HEK293 (cell line): ENCODE results near the gene BCOR.

Experiments used
- CTCF ChIA-PET: fragments of 350-600 bp; formaldehyde crosslinking; extraction: SDS; loops from one replicate; lab custom pipeline; 2021; ENCODE audit warnings: antibody characterized with exemption; lab: Yijun Ruan, JAX
- POLR2A ChIA-PET: fragments of 300-600 bp; formaldehyde crosslinking; extraction: SDS; loops from one replicate; lab custom pipeline; 2020; ENCODE audit warnings: antibody characterized with exemption, inconsistent platforms; lab: Yijun Ruan, JAX
- H3K27ac ChIP-seq: fragments of 200-500 bp; sonication (Bioruptor generic); 2 replicates; pipeline ENCODE4 v1.5.1; 2014; ENCODE audit warnings: low read depth, low read length, control low read depth, inconsistent platforms; ENCODE audit errors: extremely low read depth
- H3K36me3 ChIP-seq, 2 experiments: fragments of 200-500 bp in 1 of 2; sonication (Bioruptor generic) in 1 of 2; 1 replicate in 1 of 2; 2 replicates in 1 of 2; pipeline ENCODE4 v1.5.1; 2014 to 2017; ENCODE audit warnings: inconsistent platforms in 2 of 2, low read length in 2 of 2; ENCODE audit not compliant: control insufficient read depth in 2 of 2, insufficient read depth in 1 of 2
- H3K4me1 ChIP-seq: fragments of 200-500 bp; sonication (Bioruptor generic); 2 replicates; pipeline ENCODE4 v1.5.1; 2014; ENCODE audit warnings: mild to moderate bottlenecking, low read length, inconsistent platforms; ENCODE audit not compliant: control insufficient read depth, insufficient read depth
- H3K4me3 ChIP-seq: 2 replicates; pipeline ENCODE4 v1.5.1; 2011; ENCODE audit warnings: low read depth, mild to moderate bottlenecking, control low read depth, low read length, moderate library complexity
- H3K9me3 ChIP-seq: fragments of 200-500 bp; sonication (Bioruptor generic); 2 replicates; pipeline ENCODE4 v1.5.1; 2014; ENCODE audit warnings: low read depth, low read length, inconsistent platforms; ENCODE audit not compliant: control insufficient read depth, insufficient read depth
- BCL11A ChIP-seq: fragments of 450-650 bp; formaldehyde crosslinking; IDR thresholded peaks from 2 replicates; pipeline ENCODE4 v1.5.1; 2016; ENCODE audit warnings: low read depth, missing biosample characterization, missing genetic modification characterization
- ELK4 ChIP-seq: IDR thresholded peaks from 2 replicates; pipeline ENCODE4 v1.6.1; 2011; ENCODE audit warnings: mild to moderate bottlenecking, low read depth, low read length, borderline replicate concordance
- FEZF1 ChIP-seq: fragments of 450-650 bp; formaldehyde crosslinking; IDR thresholded peaks from 2 replicates; pipeline ENCODE4 v1.5.1; 2016; ENCODE audit warnings: missing biosample characterization, missing genetic modification characterization
- KLF10 ChIP-seq: fragments of 450-650 bp; IDR thresholded peaks from 2 replicates; pipeline ENCODE4 v1.5.1; 2018; ENCODE audit warnings: missing biosample characterization, mild to moderate bottlenecking, missing genetic modification characterization
- MEIS1 ChIP-seq: sonication (generic); formaldehyde crosslinking; IDR thresholded peaks from 2 replicates; pipeline ENCODE4 v1.8.1; 2022; ENCODE audit warnings: missing genetic modification reagents, mild to moderate bottlenecking, borderline replicate concordance
- PRDM1 ChIP-seq: fragments of 450-650 bp; formaldehyde crosslinking; IDR thresholded peaks from 2 replicates; pipeline ENCODE4; 2016; ENCODE audit warnings: missing biosample characterization, missing genetic modification characterization
- PRDM4 ChIP-seq: fragments of 450-650 bp; formaldehyde crosslinking; IDR thresholded peaks from 2 replicates; pipeline ENCODE4 v1.5.1; 2017; ENCODE audit warnings: missing biosample characterization, missing genetic modification characterization
- SP2 ChIP-seq: fragments of 450-650 bp; formaldehyde crosslinking; IDR thresholded peaks from 2 replicates; pipeline ENCODE4 v1.5.1; 2016; ENCODE audit warnings: missing biosample characterization, missing genetic modification characterization
- ZBTB20 ChIP-seq: fragments of 450-650 bp; formaldehyde crosslinking; IDR thresholded peaks from 2 replicates; pipeline ENCODE4 v1.5.1; 2016; ENCODE audit warnings: missing biosample characterization, missing genetic modification characterization
- ZEB2 ChIP-seq: fragments of 450-650 bp; formaldehyde crosslinking; IDR thresholded peaks from 2 replicates; pipeline ENCODE4 v1.5.1; 2016; ENCODE audit warnings: missing biosample characterization, missing genetic modification characterization
- ZFP3 ChIP-seq: fragments of 450-650 bp; formaldehyde crosslinking; IDR thresholded peaks from 2 replicates; pipeline ENCODE4 v1.5.1; 2016; ENCODE audit warnings: low read depth, missing biosample characterization, missing genetic modification characterization
- ZIC2 ChIP-seq: fragments of 450-650 bp; formaldehyde crosslinking; IDR thresholded peaks from 2 replicates; pipeline ENCODE4 v1.5.1; 2016; ENCODE audit warnings: missing biosample characterization, missing genetic modification characterization
- ZNF133 ChIP-seq: fragments of 450-650 bp; formaldehyde crosslinking; IDR thresholded peaks from 2 replicates; pipeline ENCODE4 v1.5.1; 2016; ENCODE audit warnings: missing biosample characterization, missing genetic modification characterization
- ZNF169 ChIP-seq: fragments of 450-650 bp; formaldehyde crosslinking; IDR thresholded peaks from 2 replicates; pipeline ENCODE4 v1.5.1; 2016; ENCODE audit warnings: missing biosample characterization, missing genetic modification characterization
- ZNF184 ChIP-seq: fragments of 450-650 bp; IDR thresholded peaks from 2 replicates; pipeline ENCODE4 v1.5.1; 2018; ENCODE audit warnings: missing biosample characterization, mild to moderate bottlenecking, missing genetic modification characterization
- ZNF423 ChIP-seq: fragments of 450-650 bp; formaldehyde crosslinking; IDR thresholded peaks from 2 replicates; pipeline ENCODE4 v1.5.1; 2016; ENCODE audit warnings: missing biosample characterization, missing genetic modification characterization
- ZNF433 ChIP-seq: fragments of 450-650 bp; formaldehyde crosslinking; IDR thresholded peaks from 2 replicates; pipeline ENCODE4 v1.5.1; 2016; ENCODE audit warnings: missing biosample characterization, missing genetic modification characterization, low read depth
- ZNF473 ChIP-seq: fragments of 450-650 bp; formaldehyde crosslinking; IDR thresholded peaks from 2 replicates; pipeline ENCODE4 v1.5.1; 2017; ENCODE audit warnings: missing biosample characterization, missing genetic modification characterization
- ZNF48 ChIP-seq: fragments of 450-650 bp; formaldehyde crosslinking; IDR thresholded peaks from 2 replicates; pipeline ENCODE4 v1.5.1; 2016; ENCODE audit warnings: missing biosample characterization, missing genetic modification characterization
- ZNF501 ChIP-seq: fragments of 450-650 bp; formaldehyde crosslinking; IDR thresholded peaks from 2 replicates; pipeline ENCODE4 v1.5.1; 2016; ENCODE audit warnings: missing biosample characterization, missing genetic modification characterization
- ZNF510 ChIP-seq: fragments of 450-650 bp; formaldehyde crosslinking; IDR thresholded peaks from 2 replicates; pipeline ENCODE4 v1.5.1; 2018; ENCODE audit warnings: mild to moderate bottlenecking, missing genetic modification characterization, missing biosample characterization; ENCODE audit not compliant: insufficient replicate concordance
- ZNF600 ChIP-seq: fragments of 450-650 bp; formaldehyde crosslinking; IDR thresholded peaks from 2 replicates; pipeline ENCODE4 v1.5.1; 2016; ENCODE audit warnings: missing biosample characterization, missing genetic modification characterization
- ZNF660 ChIP-seq: fragments of 450-650 bp; IDR thresholded peaks from 2 replicates; pipeline ENCODE4 v1.5.1; 2018; ENCODE audit warnings: missing biosample characterization, mild to moderate bottlenecking, missing genetic modification characterization
- ZNF747 ChIP-seq: fragments of 450-650 bp; formaldehyde crosslinking; IDR thresholded peaks from 2 replicates; pipeline ENCODE4 v1.5.1; 2016; ENCODE audit warnings: missing biosample characterization, missing genetic modification characterization
- ZNF76 ChIP-seq: fragments of 450-650 bp; formaldehyde crosslinking; IDR thresholded peaks from 2 replicates; pipeline ENCODE4; 2016; ENCODE audit warnings: low read depth, missing biosample characterization, missing genetic modification characterization, borderline replicate concordance
- ZNF830 ChIP-seq: fragments of 450-650 bp; IDR thresholded peaks from 2 replicates; pipeline ENCODE4 v1.5.0; 2018; ENCODE audit warnings: missing biosample characterization, missing genetic modification characterization, low read depth, mild to moderate bottlenecking, moderate library complexity
- TF ChIP-seq, protein P1 (sequence below): fragments of 450-650 bp; formaldehyde crosslinking; IDR thresholded peaks from 2 replicates; pipeline ENCODE4 v1.5.1; 2016; ENCODE audit warnings: missing biosample characterization, missing genetic modification characterization
- TF ChIP-seq, protein P2 (sequence below): fragments of 450-650 bp; formaldehyde crosslinking; IDR thresholded peaks from 2 replicates; pipeline ENCODE4 v1.5.1; 2016; ENCODE audit warnings: missing biosample characterization, missing genetic modification characterization

The BCOR gene

DNA sequence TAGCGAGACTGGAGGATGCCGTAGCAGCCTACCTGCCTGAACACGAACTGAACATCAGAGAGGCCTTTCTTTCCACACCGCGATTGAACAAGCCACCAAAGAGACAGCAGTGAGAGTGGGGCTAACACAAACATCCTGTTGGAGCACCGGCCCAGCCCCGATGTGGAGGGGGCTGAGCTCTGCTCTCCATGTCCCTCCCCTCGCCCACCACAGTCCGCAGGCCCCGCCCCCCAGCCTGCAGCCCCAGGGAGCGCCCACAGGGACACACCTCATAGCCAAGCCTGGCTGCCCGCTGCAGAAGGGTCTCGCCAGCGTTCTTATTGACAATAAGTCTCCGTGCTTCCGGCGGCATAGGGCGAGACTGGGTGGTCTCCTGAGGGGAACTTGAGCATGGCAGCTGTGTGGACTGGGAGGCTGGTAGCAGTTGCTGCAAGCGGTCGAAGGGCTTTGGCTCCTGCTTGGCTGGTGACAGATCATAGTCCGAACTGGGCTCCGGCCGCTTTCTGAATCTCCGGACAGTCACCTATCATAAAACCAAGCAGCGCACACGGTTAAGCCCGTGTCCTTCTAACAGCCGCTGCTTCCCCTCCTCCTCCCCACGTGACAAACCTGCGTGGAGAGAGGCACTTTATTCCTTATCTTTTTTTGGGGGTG lies 35.8 kb downstream of the BCOR start:
- no peaks in the 10 kb centered on the region for H3K9me3 ChIP-seq
- H3K36me3 ChIP-seq: peaks cover 3 to 100% of the 10 kb centered on the region in 2 experiments; a peak in 2 of 3 replicates
- CTCF ChIA-PET: no interaction called here
- TF ChIP-seq MEIS1 (CRISPR knock-in tag) (no peak), PRDM1 (tag by site-specific recombination) (no peak), ZEB2 (tag by site-specific recombination) (no peak), ZBTB20 (tag by site-specific recombination) (no peak), ELK4 (no peak), ZNF600 (tag by site-specific recombination) (no peak), ZIC2 (no peak), ZNF433 (tag by site-specific recombination) (no peak), ZNF133 (tag by site-specific recombination) (no peak), ZNF501 (no peak)
- TF ChIP-seq, protein P1, sequence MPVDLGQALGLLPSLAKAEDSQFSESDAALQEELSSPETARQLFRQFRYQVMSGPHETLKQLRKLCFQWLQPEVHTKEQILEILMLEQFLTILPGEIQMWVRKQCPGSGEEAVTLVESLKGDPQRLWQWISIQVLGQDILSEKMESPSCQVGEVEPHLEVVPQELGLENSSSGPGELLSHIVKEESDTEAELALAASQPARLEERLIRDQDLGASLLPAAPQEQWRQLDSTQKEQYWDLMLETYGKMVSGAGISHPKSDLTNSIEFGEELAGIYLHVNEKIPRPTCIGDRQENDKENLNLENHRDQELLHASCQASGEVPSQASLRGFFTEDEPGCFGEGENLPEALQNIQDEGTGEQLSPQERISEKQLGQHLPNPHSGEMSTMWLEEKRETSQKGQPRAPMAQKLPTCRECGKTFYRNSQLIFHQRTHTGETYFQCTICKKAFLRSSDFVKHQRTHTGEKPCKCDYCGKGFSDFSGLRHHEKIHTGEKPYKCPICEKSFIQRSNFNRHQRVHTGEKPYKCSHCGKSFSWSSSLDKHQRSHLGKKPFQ (tag by site-specific recombination): no peak
- TF ChIP-seq, all 188 proteins: peak for 0
- Histone ChIP-seq H3K4me1 (no peaks in the 10 kb centered on the region), H3K27ac (no peak overlapping the region), H3K4me3 (no peak overlapping the region)
- POLR2A ChIA-PET: no interaction called here

GRCh38 chrX:40061005-40061404 lies 36.8 kb downstream of the BCOR start:
- Histone ChIP-seq H3K9me3 (no peaks in the 10 kb centered on the region), H3K4me3 (no peak overlapping the region), H3K27ac (no peak overlapping the region), H3K4me1 (no peaks in the 10 kb centered on the region), H3K36me3 (peaks cover 9 to 100% of the 10 kb centered on the region in 2 experiments)
- TF ChIP-seq SP2 (tag by site-specific recombination) (no peak), BCL11A (tag by site-specific recombination) (no peak), ZNF169 (tag by site-specific recombination) (no peak), ZNF473 (tag by site-specific recombination) (no peak), ZNF76 (tag by site-specific recombination) (no peak), ZNF510 (tag by site-specific recombination) (no peak), ZNF830 (tag by site-specific recombination) (no peak), ZNF423 (no peak), KLF10 (tag by site-specific recombination) (no peak)
- POLR2A ChIA-PET: no interaction called here
- CTCF ChIA-PET: interaction anchor here (0.5 to 0.7 kb wide), 2 partner anchors 18 to 33 kb away, joined by 3 read pairs; no protein-coding TSS in a partner anchor

DNA sequence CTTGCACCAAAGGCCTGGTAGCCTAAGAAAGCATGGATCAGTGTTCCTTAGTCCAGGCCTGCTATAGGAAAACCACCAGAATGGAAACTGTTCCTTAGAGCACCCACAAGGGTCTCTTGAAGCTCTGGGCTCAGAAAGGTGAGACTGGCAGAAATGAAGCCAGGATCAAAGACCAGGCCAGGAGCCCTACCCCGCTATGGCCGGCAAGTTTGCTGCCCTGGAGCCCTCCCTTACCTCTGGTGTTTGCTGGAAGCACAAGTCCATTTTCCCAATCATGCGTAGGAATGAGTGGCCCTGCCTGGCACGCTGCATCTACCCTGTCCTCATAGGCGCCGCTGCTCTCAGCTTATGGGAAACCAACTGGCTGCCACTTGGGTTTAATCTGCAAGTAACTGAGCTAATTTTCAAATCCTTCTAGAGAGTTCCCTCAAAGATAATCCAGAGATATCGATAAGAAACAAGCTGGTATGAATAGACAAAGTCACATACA lies 37.4 kb downstream of the BCOR start:
- POLR2A ChIA-PET: no interaction called here
- CTCF ChIA-PET: interaction anchor here (0.5 to 1.6 kb wide), 5 partner anchors 19 to 159 kb away, joined by 3 read pairs; no protein-coding TSS in a partner anchor
- H3K36me3 ChIP-seq: peaks cover 13 to 100% of the 10 kb centered on the region in 2 experiments
- TF ChIP-seq ZFP3 (tag by site-specific recombination) (no peak), PRDM4 (no peak), ZNF747 (tag by site-specific recombination) (no peak), FEZF1 (tag by site-specific recombination) (no peak), ZNF48 (no peak), ZNF184 (tag by site-specific recombination) (no peak), ZNF660 (tag by site-specific recombination) (no peak)
- TF ChIP-seq, protein P2, sequence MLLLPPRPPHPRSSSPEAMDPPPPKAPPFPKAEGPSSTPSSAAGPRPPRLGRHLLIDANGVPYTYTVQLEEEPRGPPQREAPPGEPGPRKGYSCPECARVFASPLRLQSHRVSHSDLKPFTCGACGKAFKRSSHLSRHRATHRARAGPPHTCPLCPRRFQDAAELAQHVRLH: no peak

More for the DNA sequence above, 37.4 kb downstream of the BCOR start:
- Histone ChIP-seq H3K4me1 (no peaks in the 10 kb centered on the region), H3K9me3 (no peaks in the 10 kb centered on the region), H3K4me3 (no peak overlapping the region), H3K27ac (no peak overlapping the region)
